T47D (cell line): ENCODE results near the gene CCDC14.

Experiments used
- DNase-seq, 2 experiments: peaks; one replicate each; pipeline versions ENCODE4 v3.0.0 to v3.0.0-alpha.2; 2011 to 2012; ENCODE audit warnings: low read depth in 1 of 2, low spot score in 1 of 2
- JUND ChIP-seq: IDR thresholded peaks from 2 replicates; pipeline ENCODE4 v1.6.1; 2012; ENCODE audit warnings: low read depth
- in situ Hi-C: cut with HindIII; loops from 2 replicates; pipeline ENCODE4 v1.10.0; 2016; ENCODE audit warnings: low sequenced_read_pairs, low pct_unique_long_range_greater_than_20kb

CCDC14 gene

GRCh38 chr3:123939706-123940105, 21.3 kb downstream of the CCDC14 start:
- in situ Hi-C loops = no loop called here
- TF ChIP-seq JUND = no peak
- DNase-seq = no peak

- no peak for TF ChIP-seq JUND
- no peak for DNase-seq
- in situ Hi-C loops = no loop called here
Measured at GRCh38 chr3:123936400-123936799, 24.6 kb downstream of the CCDC14 start.

- in situ Hi-C loops = no loop called here
- TF ChIP-seq JUND = no peak
- DNase-seq = no peak
Measured at GRCh38 chr3:123935830-123936229, 25.2 kb downstream of the CCDC14 start.

GRCh38 chr3:123934250-123934649, 26.8 kb downstream of the CCDC14 start:
- DNase-seq = no peak
- no peak for TF ChIP-seq JUND
- in situ Hi-C loops = no loop called here

- DNase-seq = no peak
- in situ Hi-C loops = no loop called here
- no peak for TF ChIP-seq JUND
Measured at GRCh38 chr3:123930445-123930844, 30.6 kb downstream of the CCDC14 start.

- in situ Hi-C loops = no loop called here
- no peak for DNase-seq
- no peak for TF ChIP-seq JUND
Measured at GRCh38 chr3:123929325-123929724, 31.7 kb downstream of the CCDC14 start.

- TF ChIP-seq JUND = no peak
- in situ Hi-C loops = no loop called here
- no peak for DNase-seq
Measured at GRCh38 chr3:123926396-123926795, 34.6 kb downstream of the CCDC14 start.

GRCh38 chr3:123920868-123921267, 40.2 kb downstream of the CCDC14 start:
- DNase-seq = no peak
- in situ Hi-C loops = no loop called here
- no peak for TF ChIP-seq JUND

GRCh38 chr3:123920383-123920782, 40.6 kb downstream of the CCDC14 start:
- no peak for DNase-seq
- no peak for TF ChIP-seq JUND
- in situ Hi-C loops = no loop called here

- in situ Hi-C loops = no loop called here
Measured at GRCh38 chr3:123919353-123919752, 41.7 kb downstream of the CCDC14 start.

GRCh38 chr3:123914829-123915228, 46.2 kb downstream of the CCDC14 start:
- in situ Hi-C loops = no loop called here
- DNase-seq = peak in 1 of 2 experiments; percentile 7
- no peak for TF ChIP-seq JUND

More at GRCh38 chr3:123919353-123919752, 41.7 kb downstream of the CCDC14 start:
- no peak for TF ChIP-seq JUND
- no peak for DNase-seq

GRCh38 chr3:123909785-123910184, 51.2 kb downstream of the CCDC14 start:
- in situ Hi-C loops = no loop called here
- no peak for TF ChIP-seq JUND
- no peak for DNase-seq

GRCh38 chr3:123907720-123908119, 53.3 kb downstream of the CCDC14 start:
- TF ChIP-seq JUND = no peak
- in situ Hi-C loops = no loop called here
- no peak for DNase-seq

GRCh38 chr3:123899300-123899865, 61.6 kb downstream of the CCDC14 start:
- DNase-seq = no peak
- no peak for TF ChIP-seq JUND
- in situ Hi-C loops = no loop called here

GRCh38 chr3:123893012-123893411, 68.0 kb downstream of the CCDC14 start:
- in situ Hi-C loops = no loop called here
- no peak for TF ChIP-seq JUND
- DNase-seq = no peak
